NCI-H1105 (cell line): ENCODE measurements around the gene SOD3.
A peak's percentile ranks its signal among the peaks of the same experiment; 100 is the strongest.

Experiments used
- DNase-seq: peaks from one replicate; lab custom pipeline; 2025; lab: John Stamatoyannopoulos, UW

SOD3 gene

GRCh38 chr4:24794916-24795665, at the start of gene SOD3:
Gene SOD3 (plus strand): TSS chr4:24795573. CDS start chr4:24799522, 3,949 bp downstream.
- DNase-seq: no peak

GRCh38 chr4:24747234-24747975, 48.0 kb upstream of the SOD3 start:
- no peak for DNase-seq

- DNase-seq: no peak
Observed at GRCh38 chr4:24748023-24748422, 47.4 kb upstream of the SOD3 start.

GRCh38 chr4:24748758-24749350, 46.5 kb upstream of the SOD3 start:
- DNase-seq: no peak

- no peak for DNase-seq
Observed at GRCh38 chr4:24750106-24750505, 45.3 kb upstream of the SOD3 start.

- DNase-seq: no peak
Observed at GRCh38 chr4:24751926-24752539, 43.3 kb upstream of the SOD3 start.

- DNase-seq: no peak
Observed at GRCh38 chr4:24753519-24753918, 41.9 kb upstream of the SOD3 start.

GRCh38 chr4:24754571-24754970, 40.8 kb upstream of the SOD3 start:
- DNase-seq: no peak

GRCh38 chr4:24763631-24764297, 31.6 kb upstream of the SOD3 start:
- DNase-seq: peak; percentile 22

GRCh38 chr4:24764345-24764744, 31.0 kb upstream of the SOD3 start:
- DNase-seq: no peak

- no peak for DNase-seq
Observed at GRCh38 chr4:24765376-24765988, 29.9 kb upstream of the SOD3 start.

- DNase-seq: no peak
Observed at GRCh38 chr4:24768006-24768405, 27.4 kb upstream of the SOD3 start.

- no peak for DNase-seq
Observed at GRCh38 chr4:24768604-24769003, 26.8 kb upstream of the SOD3 start.

GRCh38 chr4:24769571-24769970, 25.8 kb upstream of the SOD3 start:
- no peak for DNase-seq

- DNase-seq: no peak
Observed at GRCh38 chr4:24770032-24770584, 25.3 kb upstream of the SOD3 start.

- DNase-seq: no peak
Observed at GRCh38 chr4:24770667-24771066, 24.7 kb upstream of the SOD3 start.

GRCh38 chr4:24771241-24771640, 24.1 kb upstream of the SOD3 start:
- DNase-seq: no peak

- DNase-seq: no peak
Observed at GRCh38 chr4:24772061-24772705, 23.2 kb upstream of the SOD3 start.

GRCh38 chr4:24772952-24773351, 22.4 kb upstream of the SOD3 start:
- DNase-seq: no peak

- no peak for DNase-seq
Observed at GRCh38 chr4:24774452-24774851, 20.9 kb upstream of the SOD3 start.
